Osteocyte (in vitro differentiated cells): ENCODE data around the gene UBR4. TPM values are rescaled to one million over a fixed set of nuclear protein-coding genes. Genes with fewer than 3 reads are reported as not detected.

Experiments
- DNase-seq: peaks from one replicate; pipeline ENCODE4 v3.0.0; 2021; ENCODE audit warnings: mixed read lengths; ENCODE audit not compliant: unreplicated experiment; ENCODE audit errors: extremely low spot score
- H3K27ac Mint-ChIP-seq: one replicate; pipeline ENCODE4 v1.8.0; 2021; ENCODE audit warnings: mild to moderate bottlenecking, mixed read lengths; ENCODE audit not compliant: unreplicated experiment
- H3K27me3 Mint-ChIP-seq: one replicate; pipeline ENCODE4 v1.8.0; 2021; ENCODE audit warnings: mixed read lengths; ENCODE audit not compliant: unreplicated experiment
- H3K36me3 Mint-ChIP-seq: one replicate; pipeline ENCODE4 v1.8.0; 2021; ENCODE audit warnings: mixed read lengths; ENCODE audit not compliant: unreplicated experiment
- H3K4me1 Mint-ChIP-seq: one replicate; pipeline ENCODE4 v1.8.0; 2021; ENCODE audit warnings: mixed read lengths; ENCODE audit not compliant: unreplicated experiment
- H3K4me3 Mint-ChIP-seq: one replicate; pipeline ENCODE4 v1.8.0; 2021; ENCODE audit warnings: mild to moderate bottlenecking, moderate library complexity, mixed read lengths; ENCODE audit not compliant: unreplicated experiment
- H3K9me3 Mint-ChIP-seq: one replicate; pipeline ENCODE4 v1.8.0; 2021; ENCODE audit warnings: mixed read lengths; ENCODE audit not compliant: unreplicated experiment
- total RNA-seq: library from RNA; stranded (reverse); gene quantifications from 2 replicates; pipeline ENCODE4 v1.2.1, GENCODE V29; 2021
- TF ChIP-seq, protein P1 (sequence below): fragments of 200-600 bp; sonication (generic); IDR thresholded peaks from 2 replicates; pipeline ENCODE4 v1.5.0; 2021; ENCODE audit warnings: antibody characterized with exemption, mild to moderate bottlenecking, moderate library complexity

Gene UBR4
- total RNA-seq, 1 donor from 2014 or later = 161 TPM

DNA sequence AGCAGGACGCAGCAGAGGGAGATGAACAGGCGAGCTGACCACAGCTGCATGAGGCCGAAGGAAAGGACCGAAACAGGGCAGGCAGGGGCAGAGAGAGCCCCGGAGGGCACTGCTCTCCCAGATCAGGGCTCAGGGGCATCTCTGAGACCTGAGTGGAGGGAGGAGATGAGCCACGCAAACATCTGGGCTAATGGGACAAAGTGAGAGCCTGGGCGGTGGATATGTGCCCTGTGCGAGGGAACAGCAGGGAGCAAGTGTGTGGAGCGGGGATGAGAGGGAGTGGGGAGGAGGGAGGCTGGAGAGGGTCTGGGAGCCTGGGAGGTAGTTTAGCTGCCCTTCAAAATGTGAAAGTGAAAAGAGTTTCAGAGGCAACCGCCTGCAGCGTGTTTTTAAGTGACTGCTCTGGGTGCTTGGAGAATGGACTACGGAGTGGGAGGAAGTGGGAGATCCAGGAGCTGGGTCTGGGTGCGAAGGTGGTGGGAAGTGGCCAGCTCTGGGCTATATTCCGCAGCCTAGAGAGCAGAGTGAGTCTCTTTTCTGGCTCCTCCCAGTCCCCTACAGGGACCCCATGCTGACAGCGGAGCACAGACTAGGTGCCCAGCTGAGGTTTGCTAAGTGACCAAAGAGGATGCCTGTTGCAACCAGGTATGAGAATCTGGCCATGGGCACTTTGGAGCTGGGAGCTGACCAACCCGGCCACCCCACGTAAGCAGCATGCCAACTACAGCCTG, 139.0 kb downstream of the UBR4 start:
- no peak for DNase-seq
- no peak overlapping the region for H3K4me3 Mint-ChIP-seq
- H3K4me1 Mint-ChIP-seq = peaks cover 27% of the 10 kb centered on the region
- peaks cover 27% of the 10 kb centered on the region for H3K36me3 Mint-ChIP-seq
- H3K27ac Mint-ChIP-seq = no peak overlapping the region
- TF ChIP-seq, protein P1, sequence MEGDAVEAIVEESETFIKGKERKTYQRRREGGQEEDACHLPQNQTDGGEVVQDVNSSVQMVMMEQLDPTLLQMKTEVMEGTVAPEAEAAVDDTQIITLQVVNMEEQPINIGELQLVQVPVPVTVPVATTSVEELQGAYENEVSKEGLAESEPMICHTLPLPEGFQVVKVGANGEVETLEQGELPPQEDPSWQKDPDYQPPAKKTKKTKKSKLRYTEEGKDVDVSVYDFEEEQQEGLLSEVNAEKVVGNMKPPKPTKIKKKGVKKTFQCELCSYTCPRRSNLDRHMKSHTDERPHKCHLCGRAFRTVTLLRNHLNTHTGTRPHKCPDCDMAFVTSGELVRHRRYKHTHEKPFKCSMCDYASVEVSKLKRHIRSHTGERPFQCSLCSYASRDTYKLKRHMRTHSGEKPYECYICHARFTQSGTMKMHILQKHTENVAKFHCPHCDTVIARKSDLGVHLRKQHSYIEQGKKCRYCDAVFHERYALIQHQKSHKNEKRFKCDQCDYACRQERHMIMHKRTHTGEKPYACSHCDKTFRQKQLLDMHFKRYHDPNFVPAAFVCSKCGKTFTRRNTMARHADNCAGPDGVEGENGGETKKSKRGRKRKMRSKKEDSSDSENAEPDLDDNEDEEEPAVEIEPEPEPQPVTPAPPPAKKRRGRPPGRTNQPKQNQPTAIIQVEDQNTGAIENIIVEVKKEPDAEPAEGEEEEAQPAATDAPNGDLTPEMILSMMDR = no peak
- H3K27me3 Mint-ChIP-seq = no peaks in the 10 kb centered on the region
- H3K9me3 Mint-ChIP-seq = no peaks in the 10 kb centered on the region

DNA sequence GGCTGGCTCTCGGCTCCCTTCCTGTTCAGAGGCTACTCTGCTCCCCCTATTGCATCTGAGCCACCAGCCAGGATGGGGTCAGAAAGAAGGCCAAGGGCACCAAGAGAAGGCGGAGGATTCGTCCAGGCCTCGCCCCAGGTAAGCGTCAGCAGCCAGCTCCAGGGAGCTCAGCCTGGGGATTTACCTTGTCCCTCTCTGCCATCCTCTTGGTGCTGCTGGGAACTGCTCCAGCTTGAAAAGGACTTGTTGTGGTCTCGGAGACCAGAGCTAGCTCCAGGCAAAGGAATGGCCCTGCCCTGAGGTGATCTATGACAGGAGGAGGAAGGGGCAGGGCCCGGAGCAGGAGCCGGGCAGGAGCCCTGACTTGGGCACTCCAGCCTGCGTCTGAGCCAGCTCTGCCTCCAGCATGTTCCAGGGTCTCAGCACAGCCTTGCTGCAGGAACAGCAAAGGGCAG, 139.8 kb downstream of the UBR4 start:
- H3K27ac Mint-ChIP-seq = no peak overlapping the region
- H3K4me3 Mint-ChIP-seq = no peak overlapping the region
- peaks cover 27% of the 10 kb centered on the region for H3K4me1 Mint-ChIP-seq
- no peak for DNase-seq
- no peaks in the 10 kb centered on the region for H3K27me3 Mint-ChIP-seq
- TF ChIP-seq, protein P1 = no peak
- H3K9me3 Mint-ChIP-seq = no peaks in the 10 kb centered on the region
- peaks cover 19% of the 10 kb centered on the region for H3K36me3 Mint-ChIP-seq

DNA sequence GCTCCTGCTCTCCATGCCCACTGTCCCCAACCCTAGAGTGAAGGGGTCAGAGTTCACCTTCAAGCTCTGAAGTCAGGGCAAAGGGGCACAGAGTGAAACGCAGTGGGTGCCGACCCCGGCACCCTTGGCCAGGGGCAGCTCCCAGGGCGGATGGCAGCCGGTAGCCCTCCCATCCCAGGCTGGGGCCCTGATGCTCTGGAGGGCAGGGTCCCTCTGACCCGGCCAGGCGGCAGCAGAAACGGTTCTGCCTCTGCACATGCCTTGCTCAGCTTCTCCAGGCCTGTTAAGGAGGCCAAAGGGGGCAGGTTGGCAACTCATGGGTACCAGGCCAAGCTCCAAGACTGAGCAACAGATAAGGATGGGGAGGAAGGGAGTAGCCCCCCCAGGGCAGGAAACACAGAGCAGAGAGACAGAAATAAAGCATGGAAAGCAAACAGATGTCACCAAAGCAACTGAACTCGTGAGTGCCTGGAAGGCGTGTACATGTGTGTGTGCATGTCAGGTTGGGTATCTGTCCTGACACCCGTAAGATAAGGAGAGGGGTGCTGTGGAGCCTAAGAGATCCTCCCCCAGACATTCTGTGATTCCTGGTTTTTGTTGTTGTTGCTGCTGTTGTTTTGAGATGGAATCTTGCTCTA, 141.3 kb downstream of the UBR4 start:
- H3K4me1 Mint-ChIP-seq = peaks cover 27% of the 10 kb centered on the region
- peaks cover 8% of the 10 kb centered on the region for H3K36me3 Mint-ChIP-seq
- no peak for DNase-seq

DNA sequence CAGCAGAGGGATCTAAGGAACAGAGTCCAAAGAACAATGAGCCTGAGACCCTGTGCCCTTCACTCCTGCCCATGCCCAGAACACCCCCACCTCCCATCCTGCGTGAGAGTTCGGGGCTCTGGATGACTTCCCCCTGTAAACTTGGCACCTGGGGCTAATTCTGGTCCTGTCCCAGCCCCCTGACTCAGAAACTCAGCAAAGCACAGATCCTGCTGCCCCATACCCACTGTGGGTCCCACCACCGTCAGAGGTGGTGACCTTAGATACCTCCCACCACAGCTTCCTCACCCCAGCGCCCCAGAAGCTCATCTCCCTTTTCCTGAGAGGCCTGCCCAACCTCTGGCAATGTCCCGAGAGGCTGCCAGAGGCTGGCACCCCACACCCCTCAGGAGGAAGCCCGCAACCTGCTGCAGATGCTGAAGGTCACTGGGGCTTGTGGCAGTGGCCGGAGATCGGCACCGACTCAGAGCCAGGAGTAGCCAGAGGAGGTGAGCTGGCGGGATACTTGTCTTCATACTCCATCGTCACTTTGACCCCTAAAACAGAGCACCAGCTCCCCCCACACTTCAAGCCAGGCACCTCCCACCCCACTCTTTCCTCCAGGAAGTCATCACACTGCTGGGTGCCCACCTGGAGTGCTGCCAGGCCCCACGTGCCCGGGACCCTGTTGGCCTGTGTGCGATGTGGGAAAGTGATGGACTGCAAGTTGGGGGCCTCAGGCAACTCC, 142.0 kb downstream of the UBR4 start:
- TF ChIP-seq, protein P1 = no peak
- H3K27ac Mint-ChIP-seq = no peak overlapping the region
- peaks cover 27% of the 10 kb centered on the region for H3K4me1 Mint-ChIP-seq
- H3K9me3 Mint-ChIP-seq = no peaks in the 10 kb centered on the region
- H3K27me3 Mint-ChIP-seq = no peaks in the 10 kb centered on the region
- peaks cover 5% of the 10 kb centered on the region for H3K36me3 Mint-ChIP-seq
- no peak overlapping the region for H3K4me3 Mint-ChIP-seq
- DNase-seq = no peak

More for the DNA sequence above, 141.3 kb downstream of the UBR4 start:
- TF ChIP-seq, protein P1 = no peak
- H3K4me3 Mint-ChIP-seq = no peak overlapping the region
- H3K27me3 Mint-ChIP-seq = no peaks in the 10 kb centered on the region
- no peak overlapping the region for H3K27ac Mint-ChIP-seq
- no peaks in the 10 kb centered on the region for H3K9me3 Mint-ChIP-seq
